ENCODE results near the gene DOC2B.

Gene DOC2B

DNA sequence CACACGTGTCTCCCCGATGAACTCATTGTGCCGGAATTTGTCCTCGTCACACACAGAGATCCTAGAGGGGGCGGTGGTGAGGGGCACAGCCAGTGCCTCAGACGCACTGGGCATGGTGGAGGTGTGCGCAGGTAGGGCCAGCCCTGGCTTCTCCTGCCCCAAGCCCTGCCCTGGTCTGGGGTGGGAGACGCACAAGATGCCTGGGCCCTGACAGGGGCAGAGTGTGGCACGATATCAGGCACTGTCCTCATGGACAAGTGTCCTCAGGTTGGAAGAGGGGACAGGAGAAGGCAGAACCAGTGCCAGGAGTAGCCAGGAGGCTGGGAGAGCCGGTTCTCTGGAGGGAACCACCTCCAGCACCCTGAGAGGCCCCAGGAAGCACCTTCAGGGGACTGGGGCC, 20.0 kb downstream of the DOC2B start:
- no peak for DNase-seq (ENCODE audit: low spot score)
- TF ChIP-seq, protein P1, sequence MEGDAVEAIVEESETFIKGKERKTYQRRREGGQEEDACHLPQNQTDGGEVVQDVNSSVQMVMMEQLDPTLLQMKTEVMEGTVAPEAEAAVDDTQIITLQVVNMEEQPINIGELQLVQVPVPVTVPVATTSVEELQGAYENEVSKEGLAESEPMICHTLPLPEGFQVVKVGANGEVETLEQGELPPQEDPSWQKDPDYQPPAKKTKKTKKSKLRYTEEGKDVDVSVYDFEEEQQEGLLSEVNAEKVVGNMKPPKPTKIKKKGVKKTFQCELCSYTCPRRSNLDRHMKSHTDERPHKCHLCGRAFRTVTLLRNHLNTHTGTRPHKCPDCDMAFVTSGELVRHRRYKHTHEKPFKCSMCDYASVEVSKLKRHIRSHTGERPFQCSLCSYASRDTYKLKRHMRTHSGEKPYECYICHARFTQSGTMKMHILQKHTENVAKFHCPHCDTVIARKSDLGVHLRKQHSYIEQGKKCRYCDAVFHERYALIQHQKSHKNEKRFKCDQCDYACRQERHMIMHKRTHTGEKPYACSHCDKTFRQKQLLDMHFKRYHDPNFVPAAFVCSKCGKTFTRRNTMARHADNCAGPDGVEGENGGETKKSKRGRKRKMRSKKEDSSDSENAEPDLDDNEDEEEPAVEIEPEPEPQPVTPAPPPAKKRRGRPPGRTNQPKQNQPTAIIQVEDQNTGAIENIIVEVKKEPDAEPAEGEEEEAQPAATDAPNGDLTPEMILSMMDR (IDR thresholded peaks at IDR 0.05; ENCODE audit: borderline replicate concordance, control extremely low read depth, extremely low read depth, insufficient read depth, missing control alignments), result no peak
- in situ Hi-C loops (cut with MboI; ENCODE audit: low sequenced_read_pairs, unreplicated experiment), result no loop called here

DNA sequence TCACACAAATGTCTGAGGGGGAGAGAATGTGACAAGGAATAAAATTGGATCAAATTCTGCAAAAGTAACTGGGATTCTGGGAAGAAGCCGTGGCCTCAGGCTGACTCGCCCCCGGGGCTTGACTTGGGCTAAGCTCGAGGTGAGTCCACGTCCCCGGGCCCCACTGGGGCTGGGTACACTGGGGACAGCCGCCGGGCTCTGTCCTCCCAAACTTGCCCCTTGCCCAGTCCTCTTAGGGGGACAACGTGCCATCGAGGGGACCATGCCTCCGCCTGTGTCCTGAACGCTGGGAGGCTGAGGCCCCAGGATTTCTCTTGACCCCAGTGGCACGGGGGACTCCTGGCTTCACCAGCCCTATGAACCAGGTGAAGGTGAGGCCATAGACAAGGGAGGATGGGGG, 21.1 kb downstream of the DOC2B start:
- DNase-seq (ENCODE audit: low spot score), result no peak
- in situ Hi-C loops (cut with MboI; ENCODE audit: low sequenced_read_pairs, unreplicated experiment), result no loop called here
- TF ChIP-seq, protein P1 (IDR thresholded peaks at IDR 0.05; ENCODE audit: borderline replicate concordance, control extremely low read depth, extremely low read depth, insufficient read depth, missing control alignments), result no peak

DNA sequence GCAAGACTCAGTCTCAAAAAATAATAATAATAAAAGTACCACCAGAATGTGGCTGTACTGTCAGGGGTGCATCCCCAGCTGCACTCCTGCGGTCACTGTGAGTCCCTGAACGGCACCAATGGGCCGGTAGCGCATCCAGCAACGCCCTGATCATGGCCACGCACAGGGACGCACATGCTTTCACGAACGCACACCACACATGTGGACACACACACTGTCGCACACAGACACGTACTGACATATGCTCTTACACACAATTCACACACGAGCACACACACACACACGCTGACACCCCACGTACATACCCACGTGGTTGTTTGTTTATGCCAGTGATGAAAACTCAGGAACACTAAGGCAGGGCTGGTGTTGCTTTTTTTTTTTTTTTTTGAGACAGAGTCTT, 21.8 kb downstream of the DOC2B start:
- no peak for DNase-seq (ENCODE audit: low spot score)
- in situ Hi-C loops (cut with MboI; ENCODE audit: low sequenced_read_pairs, unreplicated experiment), result no loop called here
- TF ChIP-seq, protein P1 (IDR thresholded peaks at IDR 0.05; ENCODE audit: borderline replicate concordance, control extremely low read depth, extremely low read depth, insufficient read depth, missing control alignments), result no peak

DNA sequence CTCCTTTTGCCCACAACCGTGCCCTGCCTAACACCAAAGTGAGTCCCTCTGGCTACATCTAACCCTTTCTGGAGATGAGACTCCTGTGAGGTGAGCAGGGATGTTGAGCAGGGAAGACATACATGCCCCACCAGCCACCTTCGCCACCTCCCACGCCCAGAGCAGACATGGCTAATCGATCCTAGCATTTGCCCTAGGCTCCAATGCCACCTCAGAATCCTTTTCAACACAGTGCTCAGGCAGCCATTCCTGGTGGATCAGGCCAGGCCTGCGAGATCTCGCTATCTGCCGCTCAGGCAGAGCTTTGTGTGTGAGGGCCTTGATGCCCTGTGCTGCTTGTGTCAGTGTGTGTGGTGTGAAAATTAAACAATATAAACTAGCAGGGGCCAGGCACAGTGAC, 23.1 kb downstream of the DOC2B start:
- DNase-seq (ENCODE audit: low spot score), result no peak
- in situ Hi-C loops (cut with MboI; ENCODE audit: low sequenced_read_pairs, unreplicated experiment), result no loop called here
- TF ChIP-seq, protein P1 (IDR thresholded peaks at IDR 0.05; ENCODE audit: borderline replicate concordance, control extremely low read depth, extremely low read depth, insufficient read depth, missing control alignments), result no peak

DNA sequence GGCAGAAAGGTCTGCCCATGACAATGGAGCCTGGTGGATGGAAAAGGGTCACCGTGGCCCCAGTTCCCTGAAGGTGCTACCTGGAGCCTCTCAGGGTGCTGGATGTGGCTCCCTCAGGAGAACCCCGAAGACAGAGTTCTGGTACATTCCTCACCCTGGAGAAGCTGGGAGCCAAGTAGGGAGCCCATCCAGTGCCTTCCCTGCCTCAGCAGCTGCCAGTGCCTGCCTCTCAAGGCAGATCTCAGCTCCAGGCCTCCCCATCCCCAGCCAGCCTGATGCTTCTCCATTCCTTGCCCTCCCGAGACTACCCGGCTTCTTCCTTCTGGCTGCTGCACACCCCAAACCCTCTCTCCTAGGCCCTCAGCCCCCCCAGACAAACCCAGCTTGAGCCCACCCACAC, 23.5 kb downstream of the DOC2B start:
- no peak for DNase-seq (ENCODE audit: low spot score)
- in situ Hi-C loops (cut with MboI; ENCODE audit: low sequenced_read_pairs, unreplicated experiment), result no loop called here
- TF ChIP-seq, protein P1 (IDR thresholded peaks at IDR 0.05; ENCODE audit: borderline replicate concordance, control extremely low read depth, extremely low read depth, insufficient read depth, missing control alignments), result no peak

DNA sequence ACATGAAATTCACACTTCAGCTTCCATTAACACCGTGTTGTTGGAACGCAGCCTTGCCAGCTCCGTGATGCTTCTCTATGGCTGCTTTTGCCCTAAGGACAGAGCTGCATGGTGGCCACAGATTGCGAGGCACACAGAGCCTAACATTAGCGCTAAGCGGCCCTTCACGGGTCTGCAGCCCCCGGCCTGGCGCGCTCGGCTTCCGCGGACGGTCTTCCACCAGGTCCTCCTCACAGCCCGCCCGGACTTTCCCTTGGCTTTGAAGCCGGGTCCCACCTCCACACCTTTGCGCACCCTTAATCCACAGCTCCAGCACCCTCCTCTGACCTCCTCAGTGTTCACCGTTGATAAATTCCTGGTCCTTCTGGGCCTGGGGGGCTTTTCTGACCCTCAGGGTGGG, 24.5 kb downstream of the DOC2B start:
- TF ChIP-seq, protein P1 (IDR thresholded peaks at IDR 0.05; ENCODE audit: borderline replicate concordance, control extremely low read depth, extremely low read depth, insufficient read depth, missing control alignments), result no peak
- in situ Hi-C loops (cut with MboI; ENCODE audit: low sequenced_read_pairs, unreplicated experiment), result no loop called here
- DNase-seq (ENCODE audit: low spot score), result no peak

DNA sequence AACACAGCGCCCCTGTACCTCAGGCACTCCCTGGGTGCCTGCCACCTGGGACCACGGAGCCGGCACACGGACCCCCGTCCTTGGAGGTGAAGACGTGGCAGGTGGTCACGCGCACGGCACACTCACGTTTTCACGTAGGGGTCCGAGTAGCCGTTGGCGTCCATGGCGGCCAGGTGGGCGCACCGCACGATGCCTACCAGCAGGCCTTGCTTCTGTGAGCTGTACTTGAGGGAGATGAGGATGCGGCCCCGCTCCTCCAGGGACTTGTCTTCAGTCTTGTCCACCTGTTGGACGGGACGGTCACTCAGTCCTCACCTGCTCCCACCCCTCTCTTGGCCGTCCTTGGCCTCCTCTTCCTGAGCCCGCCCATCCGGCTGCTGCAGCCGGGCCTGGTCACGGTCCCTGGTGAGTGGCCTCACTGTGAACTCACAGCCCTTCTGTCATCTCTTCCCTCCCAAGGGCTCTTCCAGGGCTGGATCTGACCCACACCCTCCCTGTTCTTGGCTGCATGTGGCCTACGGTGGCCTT, 25.3 kb downstream of the DOC2B start:
- TF ChIP-seq, protein P1 (IDR thresholded peaks at IDR 0.05; ENCODE audit: borderline replicate concordance, control extremely low read depth, extremely low read depth, insufficient read depth, missing control alignments), result no peak
- in situ Hi-C loops (cut with MboI; ENCODE audit: low sequenced_read_pairs, unreplicated experiment), result no loop called here
- DNase-seq (ENCODE audit: low spot score), result no peak
